Progenitor cell of endocrine pancreas (in vitro differentiated cells): ENCODE results near the gene KLHL22. TPM values are rescaled to one million over a fixed set of nuclear protein-coding genes. Genes with fewer than 3 reads are reported as not detected.

Experiments used
- DNase-seq: peaks from one replicate; pipeline ENCODE4 v3.0.0; 2021; ENCODE audit warnings: low spot score; ENCODE audit not compliant: unreplicated experiment
- H3K27ac Mint-ChIP-seq: 2 replicates; pipeline ENCODE4 v1.8.0; 2021; ENCODE audit warnings: mild to moderate bottlenecking, moderate library complexity, mixed read lengths
- H3K27me3 Mint-ChIP-seq: 2 replicates; pipeline ENCODE4 v1.8.0; 2021; ENCODE audit warnings: mixed read lengths
- H3K36me3 Mint-ChIP-seq: 2 replicates; pipeline ENCODE4 v1.8.0; 2022; ENCODE audit warnings: mixed read lengths; ENCODE audit not compliant: insufficient read depth
- H3K4me1 Mint-ChIP-seq: 2 replicates; pipeline ENCODE4 v1.8.0; 2021; ENCODE audit warnings: low read depth, mixed read lengths
- H3K4me3 Mint-ChIP-seq: 2 replicates; pipeline ENCODE4 v1.8.0; 2021; ENCODE audit warnings: low read depth, mild to moderate bottlenecking, moderate library complexity, mixed read lengths
- H3K9me3 Mint-ChIP-seq: 2 replicates; pipeline ENCODE4 v1.8.0; 2021; ENCODE audit warnings: low read depth, mixed read lengths
- total RNA-seq: library from RNA; stranded (reverse); gene quantifications from 2 replicates; pipeline ENCODE4 v1.2.1, GENCODE V29; 2021
- TF ChIP-seq, protein P1 (sequence below): fragments of 200-600 bp; sonication (generic); IDR thresholded peaks from one replicate; pipeline ENCODE4 v1.5.0; 2021; ENCODE audit warnings: antibody characterized with exemption, mild to moderate bottlenecking; ENCODE audit not compliant: unreplicated experiment

KLHL22 gene
- total RNA-seq, 1 donor from 2014 or later, result 47.3 TPM

- H3K36me3 Mint-ChIP-seq, result peaks cover 5% of the 10 kb centered on the region
- H3K9me3 Mint-ChIP-seq, result peaks cover 3% of the 10 kb centered on the region
- TF ChIP-seq, protein P1, sequence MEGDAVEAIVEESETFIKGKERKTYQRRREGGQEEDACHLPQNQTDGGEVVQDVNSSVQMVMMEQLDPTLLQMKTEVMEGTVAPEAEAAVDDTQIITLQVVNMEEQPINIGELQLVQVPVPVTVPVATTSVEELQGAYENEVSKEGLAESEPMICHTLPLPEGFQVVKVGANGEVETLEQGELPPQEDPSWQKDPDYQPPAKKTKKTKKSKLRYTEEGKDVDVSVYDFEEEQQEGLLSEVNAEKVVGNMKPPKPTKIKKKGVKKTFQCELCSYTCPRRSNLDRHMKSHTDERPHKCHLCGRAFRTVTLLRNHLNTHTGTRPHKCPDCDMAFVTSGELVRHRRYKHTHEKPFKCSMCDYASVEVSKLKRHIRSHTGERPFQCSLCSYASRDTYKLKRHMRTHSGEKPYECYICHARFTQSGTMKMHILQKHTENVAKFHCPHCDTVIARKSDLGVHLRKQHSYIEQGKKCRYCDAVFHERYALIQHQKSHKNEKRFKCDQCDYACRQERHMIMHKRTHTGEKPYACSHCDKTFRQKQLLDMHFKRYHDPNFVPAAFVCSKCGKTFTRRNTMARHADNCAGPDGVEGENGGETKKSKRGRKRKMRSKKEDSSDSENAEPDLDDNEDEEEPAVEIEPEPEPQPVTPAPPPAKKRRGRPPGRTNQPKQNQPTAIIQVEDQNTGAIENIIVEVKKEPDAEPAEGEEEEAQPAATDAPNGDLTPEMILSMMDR, result no peak
- H3K4me3 Mint-ChIP-seq, result no peak overlapping the region
- no peaks in the 10 kb centered on the region for H3K27me3 Mint-ChIP-seq
- no peak for DNase-seq
- H3K4me1 Mint-ChIP-seq, result peaks cover 13% of the 10 kb centered on the region
- no peak overlapping the region for H3K27ac Mint-ChIP-seq
Observed at GRCh38 chr22:20526305-20526627, 30.7 kb upstream of the KLHL22 start.

- TF ChIP-seq, protein P1, result no peak
- Mint-ChIP-seq H3K4me3 (no peak overlapping the region), H3K36me3 (peaks cover 6% of the 10 kb centered on the region), H3K9me3 (peaks cover 3% of the 10 kb centered on the region), H3K27ac (no peak overlapping the region), H3K4me1 (peaks cover 13% of the 10 kb centered on the region), H3K27me3 (no peaks in the 10 kb centered on the region)
- DNase-seq, result no peak
Observed at GRCh38 chr22:20525048-20525447, 29.5 kb upstream of the KLHL22 start.

GRCh38 chr22:20524004-20524481 lies 28.4 kb upstream of the KLHL22 start:
- Mint-ChIP-seq H3K4me3 (no peak overlapping the region), H3K36me3 (peaks cover 6% of the 10 kb centered on the region), H3K9me3 (peaks cover 3% of the 10 kb centered on the region), H3K27ac (peak overlapping the region; percentile 60), H3K27me3 (no peaks in the 10 kb centered on the region), H3K4me1 (peaks cover 13% of the 10 kb centered on the region)
- no peak for DNase-seq
- TF ChIP-seq, protein P1, result no peak

GRCh38 chr22:20523086-20523983 lies 27.7 kb upstream of the KLHL22 start:
- Mint-ChIP-seq H3K4me3 (no peak overlapping the region), H3K36me3 (peaks cover 7% of the 10 kb centered on the region)

More at GRCh38 chr22:20523086-20523983, 27.7 kb upstream of the KLHL22 start:
- Mint-ChIP-seq H3K4me1 (peaks cover 14% of the 10 kb centered on the region), H3K27ac (no peak overlapping the region), H3K9me3 (peaks cover 3% of the 10 kb centered on the region), H3K27me3 (no peaks in the 10 kb centered on the region)
- no peak for DNase-seq
- TF ChIP-seq, protein P1, result no peak
